ENCODE results near the gene TTC31.

TTC31 gene

DNA sequence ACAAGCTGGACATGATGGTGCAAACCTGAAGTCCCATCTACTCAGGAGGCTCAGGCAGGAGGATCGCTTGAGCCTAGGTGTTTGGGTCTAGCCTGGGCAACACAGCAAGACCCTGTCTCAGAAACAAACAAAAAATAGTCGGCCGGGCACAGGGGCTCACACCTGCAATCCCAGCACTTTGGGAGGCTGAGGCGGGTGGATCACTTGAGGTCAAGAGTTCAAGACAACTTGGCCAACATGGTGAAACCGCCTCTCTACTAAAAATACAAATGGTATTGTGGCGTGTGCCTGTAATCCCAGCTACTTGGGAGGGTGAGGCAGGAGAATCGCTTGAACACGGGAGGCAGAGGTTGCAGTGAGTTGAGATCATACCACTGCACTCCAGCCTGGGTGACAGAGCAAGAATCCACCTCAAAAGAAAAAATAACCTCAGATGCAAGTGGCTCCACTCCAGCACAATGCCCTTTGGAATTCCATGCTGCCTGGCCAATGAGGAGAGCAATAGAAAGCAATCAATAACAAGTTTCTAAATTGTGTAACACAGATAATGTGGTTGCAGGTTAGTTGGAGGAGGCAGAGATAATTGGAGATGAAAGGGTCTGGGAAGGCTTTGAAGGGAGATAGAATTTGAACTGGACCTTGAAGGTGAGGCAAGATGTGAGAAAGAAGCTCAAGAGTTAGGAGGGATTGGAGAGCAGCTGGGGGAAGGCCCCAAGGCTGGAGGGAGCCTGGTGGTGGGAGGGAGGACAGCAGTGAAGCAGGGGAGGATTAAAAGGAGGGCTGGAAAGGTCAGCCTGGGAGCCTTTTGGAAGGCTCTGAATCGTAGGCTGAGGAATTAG is 6.0 kb downstream of the TTC31 start:
- no peak for DNase-seq

DNA sequence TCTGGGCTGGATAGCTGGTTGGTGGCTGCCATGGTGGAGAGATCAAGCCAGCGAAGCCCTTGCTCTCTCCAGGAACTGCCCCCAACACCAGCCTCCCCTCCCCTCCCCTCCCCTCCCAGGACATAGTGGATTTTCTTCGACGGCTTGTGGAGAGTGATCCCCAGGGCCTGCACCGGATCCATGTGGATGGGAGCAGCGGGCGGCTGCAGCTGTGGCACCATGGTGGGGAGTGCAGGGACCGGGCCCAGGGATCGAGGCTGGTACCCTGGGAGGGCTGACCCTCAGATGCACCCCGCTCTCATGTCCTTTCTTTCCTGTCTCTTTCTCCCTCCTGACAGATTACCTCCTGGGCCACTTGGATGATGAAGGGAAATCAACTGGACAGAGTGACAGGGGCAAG is 7.0 kb downstream of the TTC31 start:
- DNase-seq: no peak

DNA sequence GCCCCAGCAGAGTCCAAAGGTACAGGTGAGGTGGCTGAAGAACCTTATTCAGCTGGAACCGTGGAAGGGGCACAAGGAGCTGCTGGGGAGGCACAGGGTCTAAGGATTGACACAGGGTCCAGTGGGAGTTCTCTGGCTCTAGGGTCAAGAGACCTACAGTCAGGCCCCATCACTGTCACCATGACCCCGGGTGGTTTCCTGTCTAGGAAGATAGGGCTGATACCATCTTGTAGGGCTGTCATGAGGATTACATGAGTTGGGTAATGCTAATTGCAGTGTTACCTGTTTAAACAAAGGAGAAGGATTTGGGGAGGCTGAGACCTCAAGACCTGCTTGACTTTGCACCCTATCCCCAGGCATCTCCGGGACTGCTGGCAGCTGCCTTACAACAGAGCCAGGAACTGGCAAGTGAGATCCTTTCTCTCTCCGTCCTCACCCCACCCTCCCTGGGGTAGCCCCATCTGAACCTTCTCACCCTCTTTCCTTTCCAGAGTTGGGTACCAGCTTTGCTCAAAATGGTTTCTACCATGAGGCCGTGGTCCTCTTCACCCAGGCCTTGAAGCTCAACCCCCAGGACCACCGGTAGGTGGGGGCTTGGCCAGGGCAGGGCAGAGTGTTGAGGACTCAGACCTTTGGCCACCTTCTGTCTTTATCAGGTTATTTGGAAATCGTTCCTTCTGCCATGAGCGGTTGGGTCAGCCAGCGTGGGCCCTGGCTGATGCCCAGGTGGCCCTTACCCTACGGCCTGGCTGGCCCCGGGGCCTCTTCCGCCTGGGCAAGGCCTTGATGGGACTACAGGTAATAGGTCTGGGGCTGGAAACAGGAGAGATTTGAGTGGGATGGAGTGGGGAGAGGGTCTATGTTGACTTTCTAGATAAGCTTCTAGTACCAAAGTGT is 9.0 kb downstream of the TTC31 start:
- no peak for DNase-seq

GRCh38 chr2:74493546-74493945 is 10.7 kb downstream of the TTC31 start:
- no peak for DNase-seq

DNA sequence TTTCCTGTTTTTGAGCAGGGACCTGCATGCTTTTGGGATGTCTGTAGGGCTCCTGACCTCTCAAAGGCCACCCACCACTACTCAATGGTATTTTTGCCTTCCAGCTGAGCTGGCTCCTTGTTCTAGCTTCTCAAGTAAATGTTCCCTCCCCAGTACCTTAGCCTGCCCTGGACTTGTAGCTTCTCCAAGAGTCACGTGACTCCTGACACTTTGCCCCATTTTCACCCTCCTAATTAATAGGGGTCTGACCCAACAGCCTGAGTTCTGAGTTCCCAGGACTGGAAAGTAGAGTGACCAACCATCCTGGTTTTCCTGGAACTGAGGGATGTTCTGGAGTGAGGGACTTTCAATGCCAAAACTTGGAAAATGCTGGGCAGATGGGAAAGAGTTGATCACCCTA is 12.6 kb downstream of the TTC31 start:
- no peak for DNase-seq

DNA sequence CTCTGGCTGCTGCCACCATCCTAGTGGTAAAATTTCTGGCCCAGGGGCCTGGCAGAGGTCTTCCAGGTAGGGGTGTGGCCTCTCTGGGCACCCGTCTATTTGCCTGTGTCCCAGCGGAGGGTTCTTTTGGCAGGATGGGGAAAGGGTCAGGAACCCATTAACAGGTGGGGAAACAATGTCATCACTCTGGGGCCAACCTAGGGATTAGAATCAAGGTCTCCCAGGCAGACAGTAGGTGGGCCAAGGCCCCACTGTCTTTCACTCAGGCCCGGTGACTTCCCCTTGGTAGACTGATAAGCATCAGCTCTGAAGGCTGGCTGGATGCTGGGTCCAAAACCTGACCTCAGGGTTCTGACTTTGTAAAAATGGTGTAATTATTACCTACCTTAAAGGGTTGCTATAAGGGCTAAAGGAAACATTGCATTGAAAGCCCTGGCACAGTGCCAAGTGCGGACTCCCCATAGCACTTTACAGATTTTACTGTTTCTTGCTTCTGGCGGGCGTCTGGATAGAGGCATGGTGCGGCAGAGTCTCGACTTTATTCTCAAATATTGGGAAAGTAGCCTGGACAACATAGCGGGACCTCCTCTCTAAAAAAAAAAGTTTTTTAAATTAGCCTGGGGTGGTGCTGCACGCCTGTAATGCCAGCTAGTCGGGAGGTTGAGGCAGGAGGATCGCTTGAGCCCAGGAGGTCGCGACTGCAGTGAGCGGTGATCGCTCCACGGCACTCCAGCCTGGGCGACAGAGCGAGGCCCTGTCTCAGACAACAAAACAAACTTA is 14.3 kb downstream of the TTC31 start:
- DNase-seq: no peak

DNA sequence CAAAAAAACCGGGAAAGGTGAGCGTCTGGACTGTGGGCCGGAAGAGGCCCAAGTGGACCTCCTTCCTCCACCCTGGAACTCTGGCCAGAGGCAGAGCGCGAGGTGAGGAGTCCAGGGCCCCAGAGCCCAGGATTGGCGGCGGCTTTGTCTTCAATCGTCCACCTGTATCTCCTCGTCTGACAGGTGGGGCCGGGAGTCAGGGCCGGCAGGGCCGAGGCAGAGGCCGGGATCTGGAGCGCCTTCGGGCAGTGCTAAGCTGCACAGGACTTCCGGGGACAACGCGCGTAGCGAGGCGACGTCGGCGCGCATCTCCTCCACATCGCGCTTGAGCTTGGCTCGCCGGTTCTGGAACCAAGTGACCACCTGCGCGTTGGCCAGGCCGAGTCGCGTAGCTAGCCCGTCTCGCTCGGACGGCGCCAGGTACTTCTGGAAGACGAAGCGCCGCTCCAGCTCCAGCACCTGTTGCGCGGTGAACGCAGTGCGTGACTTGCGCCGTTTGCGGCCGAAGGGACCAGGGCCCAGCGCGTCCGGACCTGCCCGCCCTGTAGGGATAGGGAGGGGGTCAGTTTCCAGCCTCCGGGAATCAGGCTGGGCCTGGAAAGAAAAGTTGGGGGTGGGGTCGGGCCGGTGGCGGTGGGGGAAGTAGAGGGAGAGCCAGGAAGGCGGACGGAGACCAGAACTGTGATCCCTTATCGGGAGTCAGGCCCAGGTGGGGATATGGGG is 15.1 kb downstream of the TTC31 start:
- no peak for DNase-seq

GRCh38 chr2:74498500-74499266 is 15.8 kb downstream of the TTC31 start:
- DNase-seq: no peak

GRCh38 chr2:74499267-74499939 is 16.5 kb downstream of the TTC31 start, which contains the start of gene LBX2:
Gene LBX2 (minus strand): TSS chr2:74499603. CDS start chr2:74499537, 66 bp downstream.
- no peak for DNase-seq

DNA sequence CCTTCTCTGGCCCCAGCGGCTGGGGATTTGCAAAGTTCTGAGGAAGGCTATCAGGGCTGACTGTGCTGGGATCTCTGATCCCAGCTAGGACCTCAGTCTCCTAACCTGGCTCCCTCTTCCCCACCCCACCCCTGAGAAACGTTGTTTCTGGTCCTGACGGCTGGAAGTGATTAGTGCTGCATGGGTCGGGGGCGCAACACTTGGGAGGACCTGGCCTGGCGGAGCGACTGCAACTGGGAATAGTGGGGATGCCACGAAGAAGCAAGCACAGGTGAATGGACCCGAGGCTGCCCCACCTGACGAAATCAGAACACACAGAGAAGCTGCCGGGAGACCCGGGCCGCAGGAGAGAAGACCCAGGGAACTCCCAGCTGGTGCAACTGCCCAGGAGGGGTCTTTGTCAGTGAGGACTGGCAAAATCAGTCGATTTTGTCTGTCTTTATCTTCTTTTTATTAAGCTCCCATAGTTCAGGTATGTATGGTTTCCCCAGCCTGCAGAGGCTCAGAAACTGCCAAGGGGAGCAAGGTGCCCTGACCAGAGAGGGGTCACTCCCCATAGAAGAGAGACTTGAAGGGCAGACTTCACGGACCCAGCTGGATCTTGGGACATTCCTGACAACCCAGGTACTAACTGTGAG is 17.2 kb downstream of the TTC31 start:
- no peak for DNase-seq

DNA sequence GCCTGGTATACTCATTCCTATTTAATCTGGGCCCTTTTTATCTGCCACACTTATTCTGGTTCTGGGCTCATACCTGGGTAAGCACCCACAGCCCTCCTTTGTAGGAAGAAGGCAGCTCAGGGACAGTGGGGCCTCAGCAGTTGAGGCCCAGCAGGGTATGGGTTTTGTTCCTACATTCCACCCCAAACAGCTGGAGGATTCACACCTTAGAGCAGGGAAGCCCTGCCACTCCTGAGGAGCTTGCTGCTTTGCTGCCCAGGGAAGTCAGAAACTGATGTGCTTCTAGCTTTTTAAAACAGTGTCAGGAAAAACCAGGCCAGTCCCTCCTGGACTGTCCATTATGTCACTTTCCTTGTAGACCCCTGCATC is 17.7 kb downstream of the TTC31 start:
- DNase-seq: no peak

DNA sequence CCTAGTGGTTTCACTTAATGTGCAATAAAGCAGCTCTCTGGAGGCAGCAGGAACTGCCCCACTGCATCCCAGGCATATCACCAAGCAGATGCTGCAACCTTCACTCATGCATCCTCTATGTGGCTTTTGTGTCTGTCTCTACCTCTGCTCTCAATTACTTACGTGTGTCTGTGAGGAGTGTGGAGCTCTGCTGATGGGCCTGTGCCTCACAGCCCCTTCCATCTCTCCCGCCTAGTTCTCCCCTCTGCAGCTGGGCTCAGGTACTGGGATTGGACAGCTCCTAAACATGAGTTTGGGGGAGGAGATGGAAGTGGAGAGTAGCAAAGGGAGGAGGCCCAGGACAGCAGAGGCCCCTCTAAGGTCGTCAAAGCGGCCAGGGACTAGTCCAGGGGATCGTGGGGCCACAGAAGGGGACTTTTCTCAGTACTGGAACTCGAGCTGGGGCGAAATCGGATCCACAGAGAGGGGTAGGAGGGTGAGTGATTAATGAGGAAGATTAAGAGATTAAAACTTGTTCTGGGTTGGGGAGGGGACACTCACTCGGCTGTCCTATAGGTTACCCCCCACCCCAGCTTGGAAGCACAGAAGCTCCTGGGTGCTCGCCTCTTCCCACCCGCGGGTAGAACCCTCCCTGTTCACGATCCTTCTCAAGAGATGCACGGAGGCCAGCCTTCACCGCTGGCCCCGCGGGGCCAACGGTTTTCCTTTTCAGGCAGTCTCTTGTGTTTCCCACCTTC is 18.6 kb downstream of the TTC31 start:
- DNase-seq: no peak

- DNase-seq: no peak
Observed at GRCh38 chr2:74502147-74502719, 19.4 kb downstream of the TTC31 start.

DNA sequence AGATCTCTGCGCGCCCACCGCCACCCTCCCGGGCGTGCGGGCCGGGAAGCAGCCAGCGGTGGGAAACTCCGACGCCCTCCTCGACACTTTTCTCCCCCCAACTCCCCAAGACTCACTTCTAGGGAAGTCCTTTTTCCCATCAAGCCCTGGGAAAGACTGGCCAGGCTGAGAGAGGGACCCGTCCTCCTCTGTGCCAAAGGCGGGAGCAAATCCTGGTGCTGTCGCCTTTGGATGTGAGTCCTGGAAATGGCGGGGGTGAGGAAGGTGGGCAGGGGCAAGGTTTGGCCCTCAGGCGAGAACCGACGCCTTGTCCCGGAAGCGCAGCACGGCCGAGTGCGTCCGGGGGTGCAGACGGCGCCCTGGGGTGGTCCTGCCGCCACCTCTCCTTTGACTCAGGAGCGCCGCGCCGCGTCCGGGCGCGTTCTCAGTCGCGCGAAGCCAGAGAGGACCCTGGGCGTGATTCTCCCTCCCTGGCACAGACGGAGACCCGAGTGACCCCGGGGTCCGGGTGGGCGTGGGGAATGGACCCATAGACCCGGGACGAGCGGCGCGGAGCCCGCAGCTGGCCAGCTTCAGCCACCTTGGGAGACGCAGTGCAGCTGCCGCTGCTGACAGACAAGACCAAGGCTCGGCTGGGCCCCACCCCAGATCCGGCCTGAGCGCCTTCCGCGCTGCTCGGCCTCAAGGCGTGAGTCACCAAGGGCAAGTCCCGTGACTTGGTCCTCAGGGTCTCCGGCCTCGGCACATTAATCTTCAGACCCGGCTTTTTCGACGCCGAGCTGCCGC is 20.0 kb downstream of the TTC31 start:
- DNase-seq: peak in 1 of 2 experiments; percentile 17

GRCh38 chr2:74503506-74504475 is 20.9 kb downstream of the TTC31 start:
- no peak for DNase-seq

- DNase-seq: no peak
Observed at GRCh38 chr2:74504591-74504990, 21.7 kb downstream of the TTC31 start.

Data from AML-193 (cell line).